ENCODE data around the gene ROCK2. TPM values are rescaled to one million over a fixed set of nuclear protein-coding genes. Genes with fewer than 3 reads are reported as not detected.
A peak's percentile ranks its signal among the peaks of the same experiment; 100 is the strongest.

Gene ROCK2
- total and polyA plus RNA-seq, 4 donors: 19.2 to 119 (median 59.2) TPM

GRCh38 chr2:11144738-11145079 lies 199.7 kb downstream of the ROCK2 start:
- ATAC-seq (ENCODE audit: low FRiP score) (no peak), DNase-seq (no peak)
- H3K9me3 ChIP-seq (ENCODE audit: control insufficient read depth, low read length): peaks cover 4% of the 10 kb centered on the region
- H3K27ac ChIP-seq (ENCODE audit: low read depth in 1 of 2, low read length in 2 of 2): no peak overlapping the region
- H3K4me3 ChIP-seq (ENCODE audit: low read length in 2 of 2): no peak overlapping the region
- H3K4me1 ChIP-seq (ENCODE audit: control insufficient read depth in 1 of 2, insufficient read depth in 2 of 2, low read length in 2 of 2): no peaks in the 10 kb centered on the region
- no peaks in the 10 kb centered on the region for H3K27me3 ChIP-seq (ENCODE audit: control insufficient read depth in 1 of 2, insufficient read depth in 2 of 2, low read length in 1 of 2)
- no peaks in the 10 kb centered on the region for H3K36me3 ChIP-seq (ENCODE audit: control insufficient read depth in 1 of 2, insufficient read depth in 2 of 2, low read length in 1 of 2)
- WGBS, 2 donors: 80 to 81% methylated on average over 6 of the region's 6 CpGs
- intact Hi-C loops (cut with DNase I): no loop called here

DNA sequence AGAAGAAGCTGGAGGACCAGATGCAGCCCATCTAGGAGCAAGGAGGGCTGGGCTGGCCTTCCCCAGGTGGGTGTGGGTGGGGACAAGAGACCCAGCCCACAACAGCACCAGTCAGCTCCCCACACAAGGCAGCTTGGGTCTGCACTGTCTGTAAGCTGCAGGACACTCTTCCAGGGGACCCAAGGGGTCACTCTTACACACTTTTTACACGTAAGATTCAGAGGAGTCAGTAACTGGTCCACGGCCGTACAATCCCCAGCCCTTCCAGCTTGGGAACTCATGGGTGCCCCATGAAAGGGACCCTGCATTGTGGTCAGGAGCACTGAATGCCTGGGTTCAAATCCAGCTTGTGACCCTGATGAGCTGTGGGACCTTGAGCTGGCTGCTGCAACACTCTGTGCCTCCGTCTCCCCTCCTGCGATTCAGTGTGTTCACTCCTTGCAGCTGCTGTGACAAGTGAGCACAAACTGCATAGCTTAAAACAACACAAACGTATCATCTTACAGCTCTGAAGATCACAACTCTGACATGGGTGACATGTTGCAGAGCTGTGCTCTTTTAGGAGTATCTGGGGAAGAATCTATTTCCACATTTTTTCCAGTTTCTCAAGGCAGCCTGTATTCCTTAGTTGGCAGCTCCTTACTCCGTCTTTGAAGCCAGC lies 200.2 kb downstream of the ROCK2 start:
- ATAC-seq (ENCODE audit: low FRiP score) (no peak), DNase-seq (no peak)
- WGBS, 2 donors: 70 to 71% methylated on average over 7 of the region's 7 CpGs
- no peaks in the 10 kb centered on the region for H3K36me3 ChIP-seq (ENCODE audit: control insufficient read depth in 1 of 2, insufficient read depth in 2 of 2, low read length in 1 of 2)
- H3K27me3 ChIP-seq (ENCODE audit: control insufficient read depth in 1 of 2, insufficient read depth in 2 of 2, low read length in 1 of 2): no peaks in the 10 kb centered on the region
- no peak overlapping the region for H3K27ac ChIP-seq (ENCODE audit: low read depth in 1 of 2, low read length in 2 of 2)
- H3K9me3 ChIP-seq (ENCODE audit: control insufficient read depth, low read length): peaks cover 4% of the 10 kb centered on the region
- intact Hi-C loops (cut with DNase I): no loop called here
- no peaks in the 10 kb centered on the region for H3K4me1 ChIP-seq (ENCODE audit: control insufficient read depth in 1 of 2, insufficient read depth in 2 of 2, low read length in 2 of 2)
- no peak overlapping the region for H3K4me3 ChIP-seq (ENCODE audit: low read length in 2 of 2)

DNA sequence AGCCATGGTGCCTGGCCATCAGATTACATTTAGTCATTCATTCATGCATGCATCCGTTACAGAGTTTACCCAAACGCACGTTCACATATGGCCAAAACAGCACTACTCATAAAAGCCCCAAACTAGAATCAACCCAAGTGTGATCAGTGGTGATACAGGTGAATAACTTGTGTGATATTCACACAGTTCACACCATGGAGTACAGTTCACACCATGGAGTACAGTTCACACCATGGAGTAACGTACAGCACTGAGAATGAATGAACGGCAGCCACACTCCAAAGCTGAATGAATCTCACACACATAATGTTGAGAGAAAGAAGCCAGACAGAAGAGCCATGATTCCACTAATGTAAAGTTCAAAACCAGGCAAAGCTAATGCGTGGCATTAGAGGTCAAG lies 201.4 kb downstream of the ROCK2 start:
- Histone ChIP-seq H3K27me3 (ENCODE audit: control insufficient read depth in 1 of 2, insufficient read depth in 2 of 2, low read length in 1 of 2) (no peaks in the 10 kb centered on the region), H3K9me3 (ENCODE audit: control insufficient read depth, low read length) (peaks cover 4% of the 10 kb centered on the region), H3K27ac (ENCODE audit: low read depth in 1 of 2, low read length in 2 of 2) (no peak overlapping the region), H3K4me3 (ENCODE audit: low read length in 2 of 2) (no peak overlapping the region), H3K4me1 (ENCODE audit: control insufficient read depth in 1 of 2, insufficient read depth in 2 of 2, low read length in 2 of 2) (no peaks in the 10 kb centered on the region), H3K36me3 (ENCODE audit: control insufficient read depth in 1 of 2, insufficient read depth in 2 of 2, low read length in 1 of 2) (no peaks in the 10 kb centered on the region)
- WGBS, 2 donors: 78 to 82% methylated on average over 6 of the region's 6 CpGs
- no peak for DNase-seq
- ATAC-seq (ENCODE audit: low FRiP score): no peak
- intact Hi-C loops (cut with DNase I): no loop called here

- no peak overlapping the region for H3K27ac ChIP-seq (ENCODE audit: low read depth in 1 of 2, low read length in 2 of 2)
- no peaks in the 10 kb centered on the region for H3K4me1 ChIP-seq (ENCODE audit: control insufficient read depth in 1 of 2, insufficient read depth in 2 of 2, low read length in 2 of 2)
- intact Hi-C loops (cut with DNase I): no loop called here
- H3K9me3 ChIP-seq (ENCODE audit: control insufficient read depth, low read length): peaks cover 3% of the 10 kb centered on the region
- H3K4me3 ChIP-seq (ENCODE audit: low read length in 2 of 2): no peak overlapping the region
- no peak for DNase-seq
- H3K27me3 ChIP-seq (ENCODE audit: control insufficient read depth in 1 of 2, insufficient read depth in 2 of 2, low read length in 1 of 2): no peaks in the 10 kb centered on the region
- WGBS, 2 donors: 72 to 76% methylated on average over 3 of the region's 3 CpGs
- no peak for ATAC-seq (ENCODE audit: low FRiP score)
- no peaks in the 10 kb centered on the region for H3K36me3 ChIP-seq (ENCODE audit: control insufficient read depth in 1 of 2, insufficient read depth in 2 of 2, low read length in 1 of 2)
Measured at GRCh38 chr2:11142330-11142729, 202.1 kb downstream of the ROCK2 start.

GRCh38 chr2:11141319-11141718 lies 203.1 kb downstream of the ROCK2 start:
- H3K36me3 ChIP-seq (ENCODE audit: control insufficient read depth in 1 of 2, insufficient read depth in 2 of 2, low read length in 1 of 2): no peaks in the 10 kb centered on the region
- intact Hi-C loops (cut with DNase I): no loop called here
- H3K4me3 ChIP-seq (ENCODE audit: low read length in 2 of 2): no peak overlapping the region
- ATAC-seq (ENCODE audit: low FRiP score): no peak
- DNase-seq: no peak
- H3K4me1 ChIP-seq (ENCODE audit: control insufficient read depth in 1 of 2, insufficient read depth in 2 of 2, low read length in 2 of 2): no peaks in the 10 kb centered on the region
- 85 to 94% methylated on average over 4 of the region's 4 CpGs for WGBS, 2 donors
- H3K27me3 ChIP-seq (ENCODE audit: control insufficient read depth in 1 of 2, insufficient read depth in 2 of 2, low read length in 1 of 2): no peaks in the 10 kb centered on the region
- H3K27ac ChIP-seq (ENCODE audit: low read depth in 1 of 2, low read length in 2 of 2): no peak overlapping the region
- peaks cover 2% of the 10 kb centered on the region for H3K9me3 ChIP-seq (ENCODE audit: control insufficient read depth, low read length)

- Histone ChIP-seq H3K9me3 (ENCODE audit: control insufficient read depth, low read length) (peaks cover 1% of the 10 kb centered on the region), H3K27me3 (ENCODE audit: control insufficient read depth in 1 of 2, insufficient read depth in 2 of 2, low read length in 1 of 2) (no peaks in the 10 kb centered on the region), H3K4me3 (ENCODE audit: low read length in 2 of 2) (no peak overlapping the region), H3K27ac (ENCODE audit: low read depth in 1 of 2, low read length in 2 of 2) (no peak overlapping the region), H3K36me3 (ENCODE audit: control insufficient read depth in 1 of 2, insufficient read depth in 2 of 2, low read length in 1 of 2) (no peaks in the 10 kb centered on the region), H3K4me1 (ENCODE audit: control insufficient read depth in 1 of 2, insufficient read depth in 2 of 2, low read length in 2 of 2) (no peaks in the 10 kb centered on the region)
- no peak for ATAC-seq (ENCODE audit: low FRiP score)
- intact Hi-C loops (cut with DNase I): no loop called here
- WGBS, 2 donors: 81 to 82% methylated on average over 4 of the region's 4 CpGs
- DNase-seq: no peak
Measured at GRCh38 chr2:11140492-11140891, 203.9 kb downstream of the ROCK2 start.

- Histone ChIP-seq H3K4me3 (ENCODE audit: low read length in 2 of 2) (no peak overlapping the region), H3K9me3 (ENCODE audit: control insufficient read depth, low read length) (no peaks in the 10 kb centered on the region), H3K27me3 (ENCODE audit: control insufficient read depth in 1 of 2, insufficient read depth in 2 of 2, low read length in 1 of 2) (no peaks in the 10 kb centered on the region), H3K36me3 (ENCODE audit: control insufficient read depth in 1 of 2, insufficient read depth in 2 of 2, low read length in 1 of 2) (no peaks in the 10 kb centered on the region), H3K27ac (ENCODE audit: low read depth in 1 of 2, low read length in 2 of 2) (no peak overlapping the region), H3K4me1 (ENCODE audit: control insufficient read depth in 1 of 2, insufficient read depth in 2 of 2, low read length in 2 of 2) (no peaks in the 10 kb centered on the region)
- intact Hi-C loops (cut with DNase I): loop anchor here (5.0 to 10.0 kb wide), 5 partner anchors 50 to 448 kb away; no protein-coding TSS in a partner anchor
- ATAC-seq (ENCODE audit: low FRiP score) (no peak), DNase-seq (no peak)
- WGBS, 2 donors: 93% methylated on average over 5 of the region's 5 CpGs
Measured at GRCh38 chr2:11134349-11134748, 210.1 kb downstream of the ROCK2 start.

DNA sequence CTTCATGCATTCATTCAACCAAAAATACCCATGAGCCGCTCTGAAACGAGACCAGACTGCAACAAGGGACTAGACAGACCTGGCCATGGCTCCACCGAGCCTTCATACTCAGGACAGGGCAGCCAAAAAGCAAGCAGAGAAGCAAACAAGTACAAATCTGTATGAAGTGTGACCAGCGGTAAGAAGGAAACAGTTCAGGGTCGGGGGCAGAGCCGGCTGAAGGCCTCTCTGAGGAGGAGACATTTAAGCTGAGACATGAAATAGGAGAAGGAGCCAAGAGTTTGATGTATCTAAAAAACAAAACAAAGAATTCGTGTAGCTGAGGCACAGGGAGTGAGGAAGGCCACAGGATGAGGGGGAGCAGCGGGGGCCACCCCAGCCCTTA lies 210.5 kb downstream of the ROCK2 start:
- 66 to 73% methylated on average over 8 of the region's 8 CpGs for WGBS, 2 donors
- H3K9me3 ChIP-seq (ENCODE audit: control insufficient read depth, low read length): no peaks in the 10 kb centered on the region
- no peaks in the 10 kb centered on the region for H3K27me3 ChIP-seq (ENCODE audit: control insufficient read depth in 1 of 2, insufficient read depth in 2 of 2, low read length in 1 of 2)
- DNase-seq: no peak
- intact Hi-C loops (cut with DNase I): loop anchor here (2.0 to 10.0 kb wide), 8 partner anchors 21 to 448 kb away; partner anchors contain the start of gene SLC66A3 (in 1 of the 2)
- H3K27ac ChIP-seq (ENCODE audit: low read depth in 1 of 2, low read length in 2 of 2): no peak overlapping the region
- ATAC-seq (ENCODE audit: low FRiP score): no peak
- no peaks in the 10 kb centered on the region for H3K4me1 ChIP-seq (ENCODE audit: control insufficient read depth in 1 of 2, insufficient read depth in 2 of 2, low read length in 2 of 2)
- no peak overlapping the region for H3K4me3 ChIP-seq (ENCODE audit: low read length in 2 of 2)
- no peaks in the 10 kb centered on the region for H3K36me3 ChIP-seq (ENCODE audit: control insufficient read depth in 1 of 2, insufficient read depth in 2 of 2, low read length in 1 of 2)

GRCh38 chr2:11133238-11133935 lies 211.0 kb downstream of the ROCK2 start:
- H3K36me3 ChIP-seq (ENCODE audit: control insufficient read depth in 1 of 2, insufficient read depth in 2 of 2, low read length in 1 of 2): no peaks in the 10 kb centered on the region
- whole genome bisulfite sequencing, 2 donors: 8 to 13% methylated on average over 23 to 25 of the region's 25 CpGs
- no peak for DNase-seq
- H3K4me1 ChIP-seq (ENCODE audit: control insufficient read depth in 1 of 2, insufficient read depth in 2 of 2, low read length in 2 of 2): no peaks in the 10 kb centered on the region
- no peaks in the 10 kb centered on the region for H3K9me3 ChIP-seq (ENCODE audit: control insufficient read depth, low read length)
- peak; percentile 46 for ATAC-seq (ENCODE audit: low FRiP score)
- H3K27me3 ChIP-seq (ENCODE audit: control insufficient read depth in 1 of 2, insufficient read depth in 2 of 2, low read length in 1 of 2): no peaks in the 10 kb centered on the region
- intact Hi-C loops (cut with DNase I): loop anchor here (2.0 to 10.0 kb wide), 8 partner anchors 21 to 449 kb away; partner anchors contain the start of gene SLC66A3 (in 1 of the 2)
- H3K27ac ChIP-seq (ENCODE audit: low read depth in 1 of 2, low read length in 2 of 2): no peak overlapping the region
- peak overlapping the region; percentile 22 to 34 for H3K4me3 ChIP-seq (ENCODE audit: low read length in 2 of 2)
